LoVo (cell line): ENCODE measurements around the gene MTMR2.
"Not testable (repeated sequence)": the region's sequence is repeated elsewhere in the genome, so short reads cannot be mapped to it uniquely, and the experiment has no call there.

Experiments
- DNase-seq: peaks from one replicate; pipeline ENCODE4 v3.0.0-alpha.2; 2016; ENCODE audit warnings: low spot score

The MTMR2 gene

DNA sequence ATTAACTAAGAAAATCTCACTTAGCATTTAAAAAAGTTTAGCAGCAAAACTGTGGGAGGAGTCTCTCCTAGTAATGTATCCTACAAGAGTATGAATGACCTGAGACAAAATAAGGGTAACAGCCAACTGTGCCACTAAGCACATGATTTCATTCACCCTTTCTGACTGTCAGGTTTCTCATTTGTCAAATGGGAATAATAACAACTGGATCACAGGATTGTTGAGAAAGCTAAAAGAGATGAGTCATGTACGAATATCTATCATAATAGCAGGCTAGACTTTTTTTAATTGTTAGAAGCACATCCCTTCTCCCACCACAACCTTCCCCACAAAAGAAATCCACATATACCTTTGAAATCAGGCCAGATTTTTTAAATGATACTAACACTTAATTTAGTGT lies 39.5 kb downstream of the MTMR2 start:
- no peak for DNase-seq

DNA sequence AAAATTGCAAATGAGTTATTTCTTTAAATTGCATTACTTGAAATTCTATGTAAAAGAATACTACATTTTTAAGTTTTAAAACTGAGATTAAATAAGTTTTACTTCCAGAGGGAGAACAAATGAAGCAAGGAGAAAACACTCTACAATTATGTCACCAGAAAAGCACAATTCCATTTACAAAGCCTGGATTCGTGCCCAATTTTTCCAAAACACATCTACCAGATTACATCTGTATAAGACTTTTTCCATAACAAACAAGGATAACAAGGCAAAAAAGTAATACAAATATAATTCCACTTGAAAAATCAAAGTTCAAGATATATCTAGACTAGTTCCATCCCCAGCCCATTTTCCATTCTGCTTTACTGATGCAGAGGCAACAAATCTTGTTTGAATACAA lies 40.5 kb downstream of the MTMR2 start:
- no peak for DNase-seq

DNA sequence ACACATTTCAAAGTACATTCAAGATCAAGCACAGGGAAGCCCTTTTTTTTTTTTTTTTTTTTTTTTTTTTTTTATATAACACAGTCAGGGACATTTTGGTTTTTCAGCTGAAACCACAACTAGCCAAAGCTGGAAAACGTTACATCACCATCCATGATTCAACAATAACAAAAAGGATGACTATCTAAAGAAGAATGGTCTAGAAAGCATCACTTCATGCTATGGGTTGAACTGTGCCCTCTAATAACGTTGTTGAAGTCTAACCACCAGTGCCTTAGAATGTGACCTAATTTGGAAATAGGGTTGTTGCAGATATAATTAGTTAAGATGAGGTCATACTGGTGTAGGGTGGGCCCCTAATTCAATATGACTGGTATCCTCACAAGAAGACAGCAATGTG lies 46.6 kb downstream of the MTMR2 start:
- no peak for DNase-seq

GRCh38 chr11:95870877-95871276 lies 53.0 kb downstream of the MTMR2 start:
- DNase-seq = not testable (repeated sequence)

DNA sequence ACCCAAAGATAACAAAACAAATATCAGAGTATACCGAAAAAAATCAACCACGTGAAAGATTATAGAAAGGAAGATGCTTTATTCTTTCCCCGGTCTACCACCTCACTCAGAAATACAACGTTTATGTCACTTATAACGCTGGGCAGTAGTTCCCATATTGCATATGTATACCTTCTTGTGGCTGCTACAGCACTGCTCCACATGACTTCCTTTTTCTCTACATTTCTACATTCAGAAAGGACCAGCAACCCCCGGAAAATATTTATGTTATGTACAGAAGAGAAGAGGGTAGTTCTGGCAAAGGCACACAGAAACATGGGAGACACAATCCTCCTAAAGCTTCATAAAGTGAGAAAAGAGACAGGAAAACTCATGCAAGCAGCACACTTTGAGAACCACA lies 56.8 kb downstream of the MTMR2 start:
- DNase-seq = no peak

DNA sequence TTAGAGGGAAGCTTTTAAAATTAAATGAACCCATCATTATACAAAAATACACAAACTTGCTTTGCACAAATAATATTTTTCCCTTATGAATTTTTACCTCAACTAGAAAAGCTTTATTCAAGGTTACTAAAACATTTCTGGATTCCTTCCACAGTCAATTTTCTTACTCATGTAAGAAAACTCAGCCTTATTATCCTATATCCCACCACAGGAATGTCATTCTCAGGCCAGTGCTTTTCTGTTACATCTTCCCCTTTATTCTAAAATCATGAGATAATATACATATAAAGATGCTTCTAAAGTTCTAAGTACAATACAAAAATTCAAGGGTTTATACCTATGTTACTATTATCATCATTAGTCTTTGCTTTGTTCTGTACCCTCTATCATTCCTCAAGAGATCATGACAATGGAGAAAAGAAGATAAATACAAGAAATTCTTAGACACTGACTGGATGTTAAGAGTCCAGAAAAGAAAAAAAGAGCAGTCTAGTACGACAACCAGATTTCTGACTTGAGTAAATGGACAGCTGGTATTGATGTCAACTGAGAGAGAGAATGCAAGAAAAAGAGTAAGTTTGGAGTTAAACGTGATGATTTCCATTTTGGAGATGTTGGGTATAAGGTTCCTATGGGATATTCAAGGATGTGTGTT lies 60.3 kb downstream of the MTMR2 start:
- no peak for DNase-seq

- DNase-seq = not testable (repeated sequence)
Measured at GRCh38 chr11:95860024-95860423, 63.9 kb downstream of the MTMR2 start.

DNA sequence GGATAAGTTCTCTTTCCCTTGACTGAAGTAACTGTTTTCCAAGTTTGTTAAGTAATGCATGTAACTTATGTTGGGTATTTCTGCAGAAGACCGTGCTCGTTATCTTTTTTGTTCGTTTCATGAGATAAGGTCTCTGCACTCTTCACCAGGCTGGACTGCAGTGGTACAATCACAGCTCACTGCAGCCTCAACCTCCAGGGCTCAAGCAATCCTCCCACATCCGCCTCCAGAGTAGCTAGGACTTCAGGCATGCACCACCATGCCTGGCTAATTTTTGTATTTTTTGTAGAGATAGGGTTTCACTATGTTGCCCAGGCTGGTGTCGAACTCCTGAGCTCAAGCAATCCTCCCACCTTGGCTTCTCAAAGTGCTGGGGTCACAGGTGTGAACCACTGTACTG lies 69.5 kb downstream of the MTMR2 start:
- DNase-seq = not testable (repeated sequence)

DNA sequence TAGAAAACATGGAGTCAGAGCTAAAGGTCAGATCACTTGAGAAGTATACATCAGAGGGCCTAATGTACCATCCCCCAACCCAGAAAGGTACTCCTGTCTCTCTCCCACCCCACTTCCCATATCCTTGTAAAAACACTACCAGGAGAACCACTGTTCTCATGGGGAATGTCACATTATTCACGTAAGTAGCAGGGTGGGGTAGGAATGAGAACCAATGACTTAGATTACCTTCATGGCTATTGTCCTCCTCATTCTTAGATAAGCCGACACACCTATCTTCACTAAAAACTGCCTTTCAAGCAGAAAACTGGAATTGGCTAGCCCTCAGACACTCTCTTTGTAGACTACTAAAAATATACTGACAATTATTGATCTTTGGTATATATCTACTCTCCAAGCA lies 70.0 kb downstream of the MTMR2 start:
- no peak for DNase-seq

DNA sequence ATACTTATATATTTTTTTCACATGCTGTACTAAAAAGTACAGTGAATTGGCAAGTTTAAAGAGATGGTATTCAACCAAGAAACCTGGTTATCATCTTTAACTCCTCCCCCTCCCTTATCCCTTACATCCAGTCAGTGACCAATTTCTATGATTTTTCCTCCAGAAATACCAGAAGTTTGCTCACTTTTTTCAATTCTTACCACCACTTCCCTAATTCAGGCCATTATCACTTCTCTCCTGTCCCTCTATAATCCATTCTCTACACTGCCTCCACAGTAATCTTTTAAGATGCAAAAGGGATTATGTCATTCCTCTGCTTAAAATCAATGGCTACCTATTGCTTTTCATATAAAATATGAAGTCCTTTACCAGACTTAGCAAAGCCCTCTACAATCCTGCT lies 70.8 kb downstream of the MTMR2 start:
- DNase-seq = no peak

- no peak for DNase-seq
Measured at GRCh38 chr11:95850137-95850536, 73.8 kb downstream of the MTMR2 start.

- peak; percentile 33 for DNase-seq
Measured at GRCh38 chr11:95849087-95849825, 74.7 kb downstream of the MTMR2 start.

DNA sequence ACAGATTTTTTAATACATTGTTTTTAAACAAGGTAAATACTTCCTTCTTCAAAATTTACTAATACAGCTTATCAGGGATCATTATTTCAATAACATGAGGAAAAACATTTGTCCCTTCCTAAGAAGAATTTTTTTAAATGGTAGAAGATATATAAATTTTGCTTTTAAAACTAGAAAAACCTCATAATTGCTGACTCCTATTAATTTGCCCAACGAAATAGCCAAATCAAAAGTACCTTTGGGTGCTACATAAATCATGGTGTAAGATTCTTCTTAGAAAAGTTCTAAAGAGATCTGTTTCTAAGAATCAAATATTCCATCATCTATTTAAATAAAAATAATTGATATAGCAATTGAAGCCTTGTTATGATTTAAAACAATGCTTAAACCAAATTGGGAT lies 78.7 kb downstream of the MTMR2 start:
- DNase-seq = no peak

DNA sequence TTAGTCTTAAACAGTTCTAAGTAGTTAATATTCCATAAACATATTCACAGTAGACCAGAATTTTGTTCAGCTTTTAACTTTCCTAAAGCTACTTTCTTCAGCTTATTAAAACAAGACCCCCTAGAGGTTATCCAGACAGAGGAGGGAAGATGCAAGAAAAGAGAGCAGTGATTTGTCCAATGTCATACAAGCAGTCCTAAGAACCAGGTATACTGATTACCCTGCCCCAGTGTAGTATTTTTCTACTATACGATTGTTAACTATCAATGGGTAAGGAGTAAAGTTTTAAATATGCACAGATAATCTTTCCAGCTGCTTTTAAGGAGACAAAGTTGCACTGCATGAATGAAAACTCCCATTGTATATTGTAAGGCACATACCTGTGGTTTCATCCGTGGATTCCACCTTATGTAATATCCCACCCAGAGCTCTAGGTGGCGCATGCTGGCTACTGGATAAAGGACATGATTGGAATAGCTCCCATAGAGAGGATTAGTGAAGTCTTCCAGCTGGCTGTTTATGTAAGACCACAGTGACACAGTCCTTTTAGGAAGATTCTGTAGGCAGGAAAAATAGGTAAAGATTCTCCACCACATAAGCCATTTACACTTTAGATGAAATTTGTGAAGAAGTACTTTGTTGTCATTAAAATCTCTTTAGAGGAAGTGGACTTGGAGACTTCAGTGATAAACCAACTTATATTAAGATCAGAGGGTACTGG lies 88.0 kb downstream of the MTMR2 start:
- DNase-seq = peak; percentile 75

- no peak for DNase-seq
Measured at GRCh38 chr11:95835351-95835750, 88.6 kb downstream of the MTMR2 start.

GRCh38 chr11:95833378-95833777 lies 90.5 kb downstream of the MTMR2 start:
- DNase-seq = no peak

DNA sequence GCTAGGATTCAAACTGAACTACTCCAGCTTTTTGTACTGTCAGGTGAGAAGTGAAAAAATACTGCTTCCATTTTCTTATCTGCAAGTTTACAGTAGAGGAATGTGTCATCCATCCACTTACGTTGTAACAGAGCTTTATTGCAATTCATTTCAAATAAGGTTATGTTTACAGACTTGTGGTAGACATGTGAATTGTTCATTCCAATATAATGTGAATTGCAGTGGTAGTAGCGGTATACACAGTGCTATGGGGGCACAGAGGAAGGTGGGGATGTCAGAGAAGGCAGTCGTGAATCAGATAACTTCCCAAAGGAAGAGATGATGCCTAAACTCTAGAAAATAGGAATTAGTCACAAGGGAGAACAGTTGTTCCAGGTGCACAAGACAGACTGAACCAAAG lies 91.1 kb downstream of the MTMR2 start:
- DNase-seq = no peak

DNA sequence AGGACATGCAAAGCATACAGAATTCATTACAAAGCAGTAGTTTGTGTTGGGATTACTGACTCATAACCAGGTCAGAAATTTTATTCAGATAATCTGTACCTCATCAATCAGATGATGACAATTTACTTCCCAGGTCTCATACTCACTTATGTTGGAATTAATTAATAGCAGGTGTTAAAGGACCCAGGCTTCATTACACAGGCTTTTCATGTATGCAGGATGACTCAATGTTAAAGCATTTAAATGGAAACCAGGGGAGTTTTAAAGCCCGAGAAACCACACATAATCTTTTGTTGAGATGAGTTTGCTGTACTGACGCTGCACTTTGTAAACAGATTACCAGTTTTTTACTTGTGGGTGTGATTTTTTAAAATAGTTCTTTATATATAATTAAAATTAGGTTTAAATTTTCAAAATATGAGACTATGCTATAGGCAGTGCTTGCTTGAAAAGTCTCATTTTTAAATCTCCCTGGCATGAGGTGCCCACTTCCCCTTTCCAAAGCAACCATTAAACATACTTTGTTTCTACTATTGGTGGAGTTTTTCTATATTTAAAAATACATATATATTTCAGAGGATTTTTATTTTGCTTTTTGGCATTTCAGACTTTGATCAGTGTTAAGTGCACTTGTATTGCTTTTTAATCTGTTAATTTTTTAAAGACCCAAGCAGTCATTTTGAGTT lies 92.6 kb downstream of the MTMR2 start:
- DNase-seq = no peak

DNA sequence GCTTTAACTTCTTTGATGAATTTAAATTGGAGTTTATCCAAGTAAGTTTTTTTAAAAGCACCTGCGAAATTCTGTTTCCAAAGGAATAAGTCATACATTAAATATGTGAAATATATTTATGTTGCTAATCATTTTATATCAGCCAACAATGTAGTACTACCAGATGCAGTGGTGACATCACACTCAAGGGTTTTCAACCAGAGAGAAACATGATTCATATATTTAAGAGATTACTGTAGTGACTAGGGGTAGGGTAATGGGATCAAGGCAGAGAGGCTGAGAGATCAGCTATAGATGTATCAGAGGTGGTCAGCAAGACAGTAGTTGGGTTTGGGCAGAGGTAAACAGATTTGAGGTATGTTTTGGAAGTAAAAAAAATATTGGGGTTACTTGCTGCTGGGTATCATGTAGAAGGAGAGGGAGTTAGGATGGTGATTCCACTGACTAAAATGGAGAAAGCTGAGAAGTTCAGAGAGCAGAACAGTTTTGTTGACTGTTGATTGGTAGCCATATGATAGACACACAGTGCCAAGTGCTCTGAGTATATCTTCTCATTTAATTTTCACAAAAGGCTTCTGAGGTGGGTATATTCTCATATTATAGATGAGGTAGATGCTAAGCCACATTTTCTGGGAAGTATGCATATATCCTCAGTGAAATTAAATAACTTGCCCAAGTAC lies 94.2 kb downstream of the MTMR2 start:
- no peak for DNase-seq

DNA sequence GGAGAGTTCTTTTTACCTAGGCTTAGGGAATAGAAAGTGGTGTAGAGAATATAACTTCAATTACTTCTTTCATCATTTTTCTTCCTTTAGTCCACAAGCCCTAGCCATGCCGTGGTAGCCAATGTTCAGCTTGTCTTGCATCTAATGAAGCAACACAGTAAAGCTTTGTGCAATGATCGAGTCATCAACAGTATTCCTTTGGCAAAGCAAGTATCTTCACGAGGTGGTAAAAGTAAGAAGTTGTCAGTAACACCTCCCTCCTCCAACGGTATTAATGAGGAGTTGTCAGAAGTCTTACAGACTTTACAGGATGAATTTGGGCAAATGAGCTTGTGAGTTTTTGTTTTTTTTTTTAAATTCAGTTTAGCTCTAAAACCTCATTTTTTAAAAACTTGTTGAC lies 96.2 kb downstream of the MTMR2 start:
- no peak for DNase-seq

DNA sequence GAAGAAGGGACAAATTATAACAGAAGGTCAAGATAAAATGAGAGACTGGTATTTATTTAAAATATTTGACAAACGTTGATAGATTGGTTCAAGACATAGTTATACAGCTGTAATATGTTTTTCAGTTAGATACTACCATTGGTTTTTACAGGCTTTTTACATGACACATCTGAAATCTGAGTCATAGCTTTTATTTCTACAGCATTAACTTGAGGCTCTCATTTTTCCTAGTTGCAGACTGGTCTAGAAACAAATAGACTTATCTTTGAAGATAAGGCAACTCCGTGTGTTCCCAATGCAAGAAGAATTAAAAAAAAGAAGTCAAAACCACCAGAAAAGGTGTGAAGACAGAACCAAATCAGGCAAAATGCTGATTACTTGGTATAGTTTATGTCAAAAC lies 102.3 kb downstream of the MTMR2 start:
- no peak for DNase-seq

DNA sequence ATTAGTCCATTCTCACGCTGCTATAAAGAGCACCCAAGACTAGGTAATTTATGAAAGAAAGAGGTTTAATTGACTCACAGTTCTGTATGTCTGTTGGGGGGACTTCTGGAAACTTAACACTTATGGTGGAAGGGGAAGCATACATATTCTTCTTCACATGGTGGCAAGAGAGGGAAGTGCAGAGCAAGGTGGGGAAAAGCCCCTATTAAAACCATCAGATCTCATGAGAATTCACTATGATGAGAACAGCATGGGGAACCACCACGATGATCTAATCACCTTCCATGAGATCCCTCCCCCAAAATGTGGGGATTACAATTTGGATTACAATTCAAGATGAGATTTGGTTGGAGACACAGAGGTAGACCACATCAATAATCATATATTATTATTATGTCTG lies 107.9 kb downstream of the MTMR2 start:
- DNase-seq = no peak
